PC-3 (cell line): Measurements from ENCODE around the gene TMEM161B. TPM values are rescaled to one million over a fixed set of nuclear protein-coding genes. Genes with fewer than 3 reads are reported as not detected.
A peak's percentile ranks its signal among the peaks of the same experiment; 100 is the strongest.
"Not testable (repeated sequence)": the region's sequence is repeated elsewhere in the genome, so short reads cannot be mapped to it uniquely, and the experiment has no call there.

ENCODE experiments used
- ATAC-seq: fragments of 200-7000 bp; cut with Tn5 transposase; 2 replicates; pipeline ENCODE4 v1.9.1; 2020; ENCODE audit warnings: mild to moderate bottlenecking, moderate library complexity
- BruUV-seq: library from RNA; stranded (reverse); fragments of 400-500 nt; replicated peaks from 2 replicates; lab custom pipeline; 2021; lab: Mats Ljungman, UMichigan
- CTCF ChIA-PET: fragments of 300-600 bp; sonication (Branson Sonifier 250); formaldehyde crosslinking; loops from one replicate; lab custom pipeline; 2022; ENCODE audit warnings: antibody characterized with exemption; lab: Charles Lee
- POLR2A ChIA-PET: fragments of 300-600 bp; sonication (Branson Sonifier 250); formaldehyde crosslinking; loops from one replicate; lab custom pipeline; 2022; ENCODE audit warnings: antibody characterized with exemption; ENCODE audit not compliant: unreplicated experiment; lab: Charles Lee
- DNase-seq: peaks from one replicate; pipeline ENCODE4 v3.0.0-alpha.2; 2015
- H2AFZ ChIP-seq: fragments of 300-600 bp; sonication (generic); 2 replicates; pipeline ENCODE4 v1.6.0; 2016; ENCODE audit warnings: antibody characterized with exemption, low read length
- H3F3A ChIP-seq: fragments of 300-600 bp; sonication (generic); one replicate; pipeline ENCODE4 v1.6.0; 2017; ENCODE audit warnings: antibody characterized with exemption, low read length, control low read depth, mild to moderate bottlenecking; ENCODE audit not compliant: unreplicated experiment
- H3K27ac ChIP-seq: fragments of 300-600 bp; sonication (generic); 2 replicates; pipeline ENCODE4 v1.5.1; 2016; ENCODE audit warnings: mild to moderate bottlenecking, low read length
- H3K27me3 ChIP-seq: fragments of 300-600 bp; sonication (generic); 2 replicates; pipeline ENCODE4 v1.6.1; 2016; ENCODE audit warnings: low read length, mixed read lengths
- H3K36me3 ChIP-seq: fragments of 300-600 bp; sonication (generic); 2 replicates; pipeline ENCODE4 v1.6.1; 2016; ENCODE audit warnings: low read depth, mixed run types, low read length, mixed read lengths
- H3K4me1 ChIP-seq: fragments of 300-600 bp; sonication (generic); 2 replicates; pipeline ENCODE4 v1.5.1; 2016; ENCODE audit warnings: low read length; ENCODE audit not compliant: insufficient read depth
- H3K4me2 ChIP-seq: fragments of 300-600 bp; sonication (generic); 2 replicates; pipeline ENCODE4 v1.6.0; 2016; ENCODE audit warnings: low read length
- H3K4me3 ChIP-seq: fragments of 300-600 bp; sonication (generic); 2 replicates; pipeline ENCODE4 v1.5.1; 2016; ENCODE audit warnings: mild to moderate bottlenecking, low read length, mixed read lengths
- H3K79me2 ChIP-seq: fragments of 300-600 bp; sonication (generic); 2 replicates; pipeline ENCODE4 v1.6.1; 2017; ENCODE audit warnings: low read length, mixed read lengths
- H3K9ac ChIP-seq: fragments of 300-600 bp; sonication (generic); 2 replicates; pipeline ENCODE4 v1.6.0; 2016; ENCODE audit warnings: mild to moderate bottlenecking, low read length
- H3K9me2 ChIP-seq: fragments of 300-600 bp; sonication (generic); replicated peaks from 2 replicates; pipeline ENCODE4 v1.6.1; 2016; ENCODE audit warnings: mixed run types, low read length, mixed read lengths
- H3K9me3 ChIP-seq: fragments of 300-600 bp; sonication (generic); 2 replicates; pipeline ENCODE4 v1.6.1; 2016; ENCODE audit warnings: low read length, mixed read lengths
- H4K20me1 ChIP-seq: fragments of 300-600 bp; sonication (generic); 2 replicates; pipeline ENCODE4 v1.6.1; 2016; ENCODE audit warnings: low read length, mixed read lengths
- EZH2 ChIP-seq: fragments of 300-600 bp; sonication (generic); IDR thresholded peaks from one replicate; pipeline ENCODE4 v1.6.1; 2017; ENCODE audit warnings: antibody characterized with exemption, mild to moderate bottlenecking, low read length; ENCODE audit not compliant: unreplicated experiment
- EZH2phosphoT487 ChIP-seq: fragments of 300-600 bp; sonication (generic); IDR thresholded peaks from 2 replicates; pipeline ENCODE4 v1.6.1; 2018; ENCODE audit warnings: mild to moderate bottlenecking, antibody characterized with exemption, low read length, borderline replicate concordance
- intact Hi-C: fragments of 100-400 bp; cut with micrococcal nuclease; formaldehyde crosslinking; loops from 2 replicates; pipeline ENCODE4 v1.9.0; 2023
- total RNA-seq: library from RNA; depleted of rRNA; stranded (reverse); fragments of >200 nt; gene quantifications from 2 replicates; pipeline ENCODE4 v1.2.3, GENCODE V29; 2014
- TF ChIP-seq, protein P1 (sequence below): fragments of 300-600 bp; sonication (generic); conservative IDR thresholded peaks from 2 replicates; pipeline ENCODE4 v1.5.1; 2017; ENCODE audit warnings: antibody characterized with exemption, low read depth, mild to moderate bottlenecking, low read length

TMEM161B gene
- total RNA-seq, 1 experiment from 2014 or later = 11.5 TPM

GRCh38 chr5:88275581-88275980, 6.9 kb upstream of the TMEM161B start:
- TF ChIP-seq, protein P1, sequence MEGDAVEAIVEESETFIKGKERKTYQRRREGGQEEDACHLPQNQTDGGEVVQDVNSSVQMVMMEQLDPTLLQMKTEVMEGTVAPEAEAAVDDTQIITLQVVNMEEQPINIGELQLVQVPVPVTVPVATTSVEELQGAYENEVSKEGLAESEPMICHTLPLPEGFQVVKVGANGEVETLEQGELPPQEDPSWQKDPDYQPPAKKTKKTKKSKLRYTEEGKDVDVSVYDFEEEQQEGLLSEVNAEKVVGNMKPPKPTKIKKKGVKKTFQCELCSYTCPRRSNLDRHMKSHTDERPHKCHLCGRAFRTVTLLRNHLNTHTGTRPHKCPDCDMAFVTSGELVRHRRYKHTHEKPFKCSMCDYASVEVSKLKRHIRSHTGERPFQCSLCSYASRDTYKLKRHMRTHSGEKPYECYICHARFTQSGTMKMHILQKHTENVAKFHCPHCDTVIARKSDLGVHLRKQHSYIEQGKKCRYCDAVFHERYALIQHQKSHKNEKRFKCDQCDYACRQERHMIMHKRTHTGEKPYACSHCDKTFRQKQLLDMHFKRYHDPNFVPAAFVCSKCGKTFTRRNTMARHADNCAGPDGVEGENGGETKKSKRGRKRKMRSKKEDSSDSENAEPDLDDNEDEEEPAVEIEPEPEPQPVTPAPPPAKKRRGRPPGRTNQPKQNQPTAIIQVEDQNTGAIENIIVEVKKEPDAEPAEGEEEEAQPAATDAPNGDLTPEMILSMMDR = no peak
- TF ChIP-seq EZH2 (no peak), EZH2phosphoT487 (no peak)
- Histone ChIP-seq H2AFZ (no peak overlapping the region), H3K4me3 (no peak overlapping the region), H3K4me1 (peaks cover 8% of the 10 kb centered on the region), H3K79me2 (peaks cover 19% of the 10 kb centered on the region), H3K27me3 (no peaks in the 10 kb centered on the region), H3K9me2 (no peaks in the 10 kb centered on the region), H3F3A (no peaks in the 10 kb centered on the region), H4K20me1 (no peaks in the 10 kb centered on the region), H3K4me2 (no peak overlapping the region), H3K36me3 (peaks cover 13% of the 10 kb centered on the region; the same call in 1 of the 2 replicates), H3K9ac (no peak overlapping the region), H3K9me3 (no peaks in the 10 kb centered on the region), H3K27ac (no peak overlapping the region)
- DNase-seq (no peak), ATAC-seq (no peak)
- ChIA-PET CTCF (no interaction called here), POLR2A (no interaction called here)
- no TSS peak for BruUV-seq
- intact Hi-C loops = no loop called here

DNA sequence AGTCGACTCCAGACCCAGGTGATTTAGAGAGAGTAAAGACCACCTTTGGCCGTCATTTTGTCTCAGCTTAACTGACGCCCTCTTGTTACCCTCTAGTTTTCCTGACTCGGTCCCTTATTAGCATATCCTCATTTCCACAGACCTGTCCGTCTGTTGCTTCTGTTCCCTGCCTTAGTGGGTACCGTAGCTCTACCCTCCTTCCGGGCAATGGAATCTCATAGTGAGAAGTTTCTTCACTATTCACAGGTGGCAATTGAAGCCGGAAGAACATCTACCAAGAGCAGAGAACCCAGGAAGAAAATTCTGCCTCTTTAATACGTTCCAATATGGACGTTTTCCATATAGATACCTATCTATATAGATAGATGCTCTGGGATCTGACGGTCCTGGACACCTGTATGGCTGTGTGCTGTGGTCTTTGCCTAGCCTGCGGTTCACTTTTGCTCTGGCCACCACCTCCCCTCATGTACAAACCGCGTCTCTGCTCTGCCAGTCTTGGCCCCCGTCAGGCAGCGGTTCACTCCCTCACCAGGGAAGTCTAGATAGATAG, 652 bp upstream of the TMEM161B start:
- Histone ChIP-seq H3K27me3 (no peaks in the 10 kb centered on the region), H3K4me2 (peak overlapping the region; percentile 86), H3F3A (no peaks in the 10 kb centered on the region), H3K9me3 (no peaks in the 10 kb centered on the region), H3K36me3 (peaks cover 22% of the 10 kb centered on the region), H3K79me2 (peaks cover 78% of the 10 kb centered on the region), H3K4me3 (peak overlapping the region; percentile 96), H3K27ac (peak overlapping the region; percentile 27; the same call in 1 of the 2 replicates), H2AFZ (peak overlapping the region; percentile 94), H4K20me1 (0 out of 2 replicates have a peak, but pooled peaks cover 3% of the 10 kb centered on the region), H3K9ac (peak overlapping the region; percentile 92), H3K9me2 (no peaks in the 10 kb centered on the region), H3K4me1 (peaks cover 33% of the 10 kb centered on the region)
- TF ChIP-seq, protein P1 = no peak
- no peak for TF ChIP-seq EZH2phosphoT487
- TF ChIP-seq EZH2 = no peak
- DNase-seq (peak; percentile 25), ATAC-seq (peak; percentile 41)
- ChIA-PET POLR2A (no interaction called here), CTCF (no interaction called here)
- BruUV-seq = TSS peak; percentile 50
- intact Hi-C loops = loop anchor here (2.0 to 10.0 kb wide), 4 partner anchors 338 to 484 kb away; no protein-coding TSS in a partner anchor

GRCh38 chr5:88264565-88264964, 4.1 kb downstream of the TMEM161B start:
- H3K79me2 ChIP-seq = peaks cover 96% of the 10 kb centered on the region
- H3K27ac ChIP-seq, ATAC-seq, H3F3A ChIP-seq, H3K9me2 ChIP-seq, H3K4me2 ChIP-seq, H3K9me3 ChIP-seq, H3K9ac ChIP-seq, POLR2A ChIA-PET, DNase-seq, H2AFZ ChIP-seq, CTCF ChIA-PET, H3K4me3 ChIP-seq, H3K27me3 ChIP-seq, BruUV-seq: not testable (repeated sequence)
- H4K20me1 ChIP-seq = peaks cover 18% of the 10 kb centered on the region; the same call in 1 of the 2 replicates
- H3K4me1 ChIP-seq = peaks cover 17% of the 10 kb centered on the region; the same call in 1 of the 2 replicates
- peaks cover 20% of the 10 kb centered on the region for H3K36me3 ChIP-seq
- intact Hi-C loops = loop anchor here (10.0 kb wide), 1 partner anchor 480 kb away; no protein-coding TSS in a partner anchor
